CD14-positive monocyte (primary cell): Measurements from ENCODE around the gene IL3. TPM values are rescaled to one million over a fixed set of nuclear protein-coding genes. Genes with fewer than 3 reads are reported as not detected.
A peak's percentile ranks its signal among the peaks of the same experiment; 100 is the strongest.

Source experiments
- DNase-seq, 3 donors: peaks; one replicate each; pipeline ENCODE4 v3.0.0-alpha.2; 2011 to 2022
- H2AFZ ChIP-seq: 2 replicates; pipeline ENCODE4 v1.6.0; 2012; ENCODE audit warnings: mild to moderate bottlenecking, low read depth, low read length, inconsistent platforms; ENCODE audit not compliant: insufficient read depth, poor library complexity, severe bottlenecking
- H3K27ac ChIP-seq, 2 donors: 1 replicate in 1 of 2; 2 replicates in 1 of 2; pipeline ENCODE4 v1.5.1; 2012 to 2013; ENCODE audit warnings: low read length in 2 of 2, control low read depth in 1 of 2, inconsistent platforms in 1 of 2, low read depth in 1 of 2, mild to moderate bottlenecking in 1 of 2
- H3K27me3 ChIP-seq, 2 donors: one replicate each; pipeline versions ENCODE4 v1.6.0 to v1.6.1; 2011 to 2013; ENCODE audit warnings: low read length in 2 of 2; ENCODE audit not compliant: control insufficient read depth in 2 of 2, insufficient read depth in 2 of 2
- H3K36me3 ChIP-seq, 2 donors: replicated peaks in 1 of 2; 1 replicate in 1 of 2; 2 replicates in 1 of 2; pipeline versions ENCODE4 v1.5.1 to v1.6.1; 2012 to 2013; ENCODE audit warnings: low read length in 2 of 2, control low read depth in 1 of 2, inconsistent platforms in 1 of 2, mild to moderate bottlenecking in 1 of 2; ENCODE audit not compliant: insufficient read depth in 2 of 2, control insufficient read depth in 1 of 2
- H3K4me1 ChIP-seq, 2 donors: 1 replicate in 1 of 2; 2 replicates in 1 of 2; pipeline versions ENCODE4 v1.5.1 to v1.6.1; 2012 to 2013; ENCODE audit warnings: low read length in 2 of 2, control low read depth in 1 of 2, inconsistent platforms in 1 of 2, mild to moderate bottlenecking in 1 of 2, moderate library complexity in 1 of 2; ENCODE audit not compliant: insufficient read depth in 2 of 2, control insufficient read depth in 1 of 2
- H3K4me2 ChIP-seq: replicated peaks from 2 replicates; pipeline ENCODE3; 2012; ENCODE audit warnings: low read length, moderate library complexity, mild to moderate bottlenecking; ENCODE audit not compliant: poor library complexity, severe bottlenecking; ENCODE audit errors: extremely low read depth
- H3K4me3 ChIP-seq, 3 experiments: fragments of 200-600 bp in 1 of 3; sonication (generic) in 1 of 3; replicated peaks in 1 of 3; 1 replicate in 2 of 3; 2 replicates in 1 of 3; pipeline ENCODE4 v1.5.1; 2011 to 2013; ENCODE audit warnings: low read length in 3 of 3, mild to moderate bottlenecking in 3 of 3, control low read depth in 2 of 3, low read depth in 2 of 3, inconsistent platforms in 1 of 3, moderate library complexity in 1 of 3
- H3K79me2 ChIP-seq: 2 replicates; pipeline ENCODE4 v1.6.0; 2012; ENCODE audit warnings: mild to moderate bottlenecking, control low read depth, inconsistent platforms, low read length, moderate library complexity; ENCODE audit not compliant: insufficient read depth
- H3K9ac ChIP-seq: 2 replicates; pipeline ENCODE4 v1.6.0; 2017; ENCODE audit warnings: low read length, mild to moderate bottlenecking; ENCODE audit not compliant: insufficient read depth, poor library complexity, severe bottlenecking
- H3K9me3 ChIP-seq, 2 donors: replicated peaks in 1 of 2; 1 replicate in 1 of 2; 2 replicates in 1 of 2; pipeline versions ENCODE4 v1.5.1 to v1.6.1; 2012 to 2013; ENCODE audit warnings: low read length in 2 of 2, control low read depth in 1 of 2; ENCODE audit not compliant: control insufficient read depth in 1 of 2, insufficient read depth in 1 of 2
- H4K20me1 ChIP-seq: 2 replicates; pipeline ENCODE4 v1.6.0; 2012; ENCODE audit warnings: mild to moderate bottlenecking, low read length, control low read depth, moderate library complexity; ENCODE audit not compliant: insufficient read depth
- H3K27ac Mint-ChIP-seq, 7 donors: one replicate each; pipeline ENCODE4 v1.8.0; 2020; ENCODE audit warnings: mild to moderate bottlenecking in 7 of 7, mixed read lengths in 7 of 7, moderate library complexity in 6 of 7, inconsistent platforms in 2 of 7
- H3K27me3 Mint-ChIP-seq, 3 donors: one replicate each; pipeline ENCODE4 v1.8.0; 2021 to 2022; ENCODE audit warnings: low read depth in 3 of 3, mild to moderate bottlenecking in 3 of 3, mixed read lengths in 3 of 3, moderate library complexity in 3 of 3, inconsistent platforms in 1 of 3
- H3K36me3 Mint-ChIP-seq, 2 donors: one replicate each; pipeline ENCODE4 v1.8.0; 2020; ENCODE audit warnings: mixed read lengths in 2 of 2, inconsistent platforms in 1 of 2, mild to moderate bottlenecking in 1 of 2
- H3K4me1 Mint-ChIP-seq: one replicate; pipeline ENCODE4 v1.8.0; 2020; ENCODE audit warnings: mild to moderate bottlenecking, mixed read lengths
- H3K4me3 Mint-ChIP-seq, 2 donors: one replicate each; pipeline ENCODE4 v1.8.0; 2020; ENCODE audit warnings: mild to moderate bottlenecking in 2 of 2, mixed read lengths in 2 of 2, moderate library complexity in 1 of 2
- H3K9me3 Mint-ChIP-seq, 7 donors: one replicate each; pipeline ENCODE4 v1.8.0; 2020 to 2022; ENCODE audit warnings: mixed read lengths in 7 of 7, mild to moderate bottlenecking in 6 of 7, moderate library complexity in 6 of 7, inconsistent platforms in 2 of 7
- WGBS: methylation state at CpG from one replicate; pipeline ENCODE4 v1.1.5; 2013; ENCODE audit warnings: missing lambda C conversion rate; ENCODE audit not compliant: insufficient coverage; 5-methylcytosine and 5-hydroxymethylcytosine counted together
- intact Hi-C, 2 donors: fragments of 100-400 bp; cut with micrococcal nuclease; formaldehyde crosslinking; loops; one replicate each; pipeline versions ENCODE4 v1.15.0 to v1.15.1; 2023
- polyA plus RNA-seq, 3 donors: library from polyadenylated mRNA; depleted of rRNA in 1 of 3; unstranded in 2 of 3; stranded (reverse) in 1 of 3; fragments of 300-500 nt in 2 of 3; fragments of >200 nt in 1 of 3; fragmentation: Illumina TruSeq in 2 of 3; gene quantifications; 1 replicate in 2 of 3; 2 replicates in 1 of 3; pipeline ENCODE4 v1.2.3, GENCODE V29; 2012 to 2021
- TF ChIP-seq, protein P1 (sequence below): fragments of 200-600 bp; IDR thresholded peaks from one replicate; pipeline ENCODE4 v1.8.0; 2022; ENCODE audit warnings: antibody characterized with exemption, mild to moderate bottlenecking

IL3 gene
- polyA plus RNA-seq, 3 donors = not detected

- Mint-ChIP-seq H3K27me3 (peaks cover 5 to 17% (median 9%) of the 10 kb centered on the region in 3 donors), H3K4me3 (no peak overlapping the region), H3K4me1 (peaks cover 1% of the 10 kb centered on the region), H3K36me3 (no peaks in the 10 kb centered on the region), H3K9me3 (peaks cover 0 to 2% (median 0%) of the 10 kb centered on the region in 7 donors), H3K27ac (no peak overlapping the region)
- Histone ChIP-seq H3K9ac (no peak overlapping the region), H3K4me3 (no peak overlapping the region), H3K4me2 (no peak overlapping the region), H4K20me1 (no peaks in the 10 kb centered on the region), H3K79me2 (no peaks in the 10 kb centered on the region), H3K27me3 (peaks cover 4 to 17% of the 10 kb centered on the region in 2 donors), H3K27ac (no peak overlapping the region), H3K36me3 (no peaks in the 10 kb centered on the region), H3K4me1 (no peaks in the 10 kb centered on the region), H2AFZ (no peak overlapping the region), H3K9me3 (no peaks in the 10 kb centered on the region)
- DNase-seq = no peak
- WGBS = 95% methylated on average over 2 of the region's 2 CpGs
- TF ChIP-seq, protein P1, sequence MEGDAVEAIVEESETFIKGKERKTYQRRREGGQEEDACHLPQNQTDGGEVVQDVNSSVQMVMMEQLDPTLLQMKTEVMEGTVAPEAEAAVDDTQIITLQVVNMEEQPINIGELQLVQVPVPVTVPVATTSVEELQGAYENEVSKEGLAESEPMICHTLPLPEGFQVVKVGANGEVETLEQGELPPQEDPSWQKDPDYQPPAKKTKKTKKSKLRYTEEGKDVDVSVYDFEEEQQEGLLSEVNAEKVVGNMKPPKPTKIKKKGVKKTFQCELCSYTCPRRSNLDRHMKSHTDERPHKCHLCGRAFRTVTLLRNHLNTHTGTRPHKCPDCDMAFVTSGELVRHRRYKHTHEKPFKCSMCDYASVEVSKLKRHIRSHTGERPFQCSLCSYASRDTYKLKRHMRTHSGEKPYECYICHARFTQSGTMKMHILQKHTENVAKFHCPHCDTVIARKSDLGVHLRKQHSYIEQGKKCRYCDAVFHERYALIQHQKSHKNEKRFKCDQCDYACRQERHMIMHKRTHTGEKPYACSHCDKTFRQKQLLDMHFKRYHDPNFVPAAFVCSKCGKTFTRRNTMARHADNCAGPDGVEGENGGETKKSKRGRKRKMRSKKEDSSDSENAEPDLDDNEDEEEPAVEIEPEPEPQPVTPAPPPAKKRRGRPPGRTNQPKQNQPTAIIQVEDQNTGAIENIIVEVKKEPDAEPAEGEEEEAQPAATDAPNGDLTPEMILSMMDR = no peak
- intact Hi-C loops = no loop called here
Observed at GRCh38 chr5:132022737-132023136, 37.7 kb upstream of the IL3 start.

GRCh38 chr5:132023258-132024116, 37.0 kb upstream of the IL3 start:
- H3K9me3 Mint-ChIP-seq = no peaks in the 10 kb centered on the region
- peaks cover 1 to 11% (median 5%) of the 10 kb centered on the region in 3 donors for H3K27me3 Mint-ChIP-seq
- Histone ChIP-seq H3K4me3 (no peak overlapping the region), H3K79me2 (no peaks in the 10 kb centered on the region), H3K4me1 (no peaks in the 10 kb centered on the region), H3K9ac (no peak overlapping the region), H4K20me1 (no peaks in the 10 kb centered on the region), H3K27ac (no peak overlapping the region), H3K27me3 (peaks cover 4 to 11% of the 10 kb centered on the region in 2 donors), H3K36me3 (no peaks in the 10 kb centered on the region), H3K4me2 (no peak overlapping the region), H3K9me3 (no peaks in the 10 kb centered on the region), H2AFZ (no peak overlapping the region)
- DNase-seq = peak in 1 of 3 donors; percentile 1
- no peaks in the 10 kb centered on the region for H3K4me1 Mint-ChIP-seq
- TF ChIP-seq, protein P1 = no peak
- intact Hi-C loops = no loop called here
- WGBS = 66% methylated on average over 3 of the region's 5 CpGs
- no peaks in the 10 kb centered on the region for H3K36me3 Mint-ChIP-seq
- no peak overlapping the region for H3K4me3 Mint-ChIP-seq
- H3K27ac Mint-ChIP-seq = no peak overlapping the region
